Measurements from ENCODE around the gene APCDD1L.

The APCDD1L gene

DNA sequence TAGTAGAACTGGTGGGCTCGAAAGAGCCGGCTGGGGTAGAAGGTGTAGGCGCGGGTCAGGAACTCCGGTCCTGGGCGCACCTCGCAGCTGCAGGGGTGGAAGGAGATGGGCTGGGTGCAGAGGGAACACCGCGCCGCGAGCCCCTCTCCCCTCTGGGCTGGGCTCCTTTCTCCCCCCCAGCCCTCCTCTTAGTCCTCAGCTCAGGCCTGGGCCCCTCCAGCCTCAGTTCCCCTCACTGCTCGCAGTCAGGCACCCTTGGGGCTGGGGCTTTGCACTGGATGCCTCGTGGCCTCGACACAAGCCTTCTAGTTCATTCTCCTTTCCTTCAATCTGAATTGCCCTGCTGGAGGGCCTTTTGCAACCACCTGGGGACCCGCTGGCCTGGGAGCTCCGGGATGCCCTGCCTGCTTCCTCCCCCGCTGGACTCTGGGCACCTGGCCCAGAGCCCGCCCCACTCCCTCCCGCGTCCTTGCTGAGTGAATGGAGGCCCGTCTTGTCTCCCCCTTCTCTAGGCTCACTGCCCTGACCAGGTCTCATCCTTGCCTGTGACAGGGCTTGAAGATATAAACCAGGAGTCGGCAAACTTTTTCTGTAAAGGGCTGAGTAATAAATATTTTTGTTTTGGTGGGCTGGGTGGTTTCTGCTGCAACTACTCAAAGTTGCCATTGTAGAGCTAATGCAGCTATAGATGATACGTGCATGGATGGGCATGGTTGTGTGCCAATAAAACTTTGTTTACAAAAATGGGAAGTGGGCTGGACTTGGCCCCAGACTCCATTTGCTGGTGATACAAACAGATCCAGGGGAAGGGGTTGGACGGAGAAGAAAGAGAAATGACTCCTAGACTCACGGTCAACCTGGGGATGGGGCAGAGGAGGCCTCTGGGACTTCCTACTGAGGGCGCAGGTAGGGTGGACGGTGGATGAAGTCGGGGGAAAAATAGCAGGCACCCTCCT lies 47.3 kb downstream of the APCDD1L start:
- no peak for DNase-seq (ENCODE audit: low read depth in 2 of 3, low spot score in 1 of 3)

DNA sequence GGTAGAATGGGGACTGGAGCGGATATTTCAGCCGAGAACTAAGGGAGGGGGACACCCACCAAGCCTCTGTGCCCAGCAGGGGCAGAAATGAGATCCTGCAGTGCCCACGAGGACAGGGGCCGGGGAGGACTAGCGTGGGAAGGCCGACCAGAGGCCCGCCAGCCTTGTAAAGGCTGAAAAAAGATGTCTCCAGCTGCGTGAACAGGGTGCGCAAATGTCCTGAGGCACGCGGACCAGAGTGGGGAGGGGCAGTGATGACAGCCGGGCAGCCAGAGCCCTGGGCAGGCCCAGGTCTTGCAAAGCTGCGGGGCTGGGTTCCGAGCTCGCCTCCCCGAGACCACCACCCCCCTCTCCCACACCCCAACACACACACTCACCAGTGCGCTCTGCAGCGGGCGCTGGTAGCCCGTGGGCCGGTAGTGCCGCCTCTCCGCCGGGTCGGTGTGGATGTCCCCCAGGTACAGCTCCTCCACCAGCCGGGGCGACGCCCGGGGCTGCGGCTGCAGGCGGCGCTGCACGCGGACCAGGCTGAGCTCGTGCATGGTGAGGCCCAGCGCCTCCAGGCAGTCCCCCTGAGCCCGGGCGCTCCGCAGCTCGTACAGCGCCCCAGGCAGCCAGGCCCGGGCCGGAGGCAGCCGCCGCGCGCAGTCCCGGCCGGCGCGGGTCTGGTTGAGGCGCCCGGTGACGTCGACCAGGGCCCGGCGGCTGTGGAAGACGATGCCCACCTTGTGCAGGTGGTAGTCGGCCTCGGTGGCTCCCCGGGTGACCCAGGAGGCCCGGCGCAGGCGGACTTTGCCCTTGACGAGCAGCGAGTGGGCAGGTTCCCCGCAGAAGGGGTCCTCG lies 48.2 kb downstream of the APCDD1L start:
- no peak for DNase-seq (ENCODE audit: low read depth in 2 of 3, low spot score in 1 of 3)

DNA sequence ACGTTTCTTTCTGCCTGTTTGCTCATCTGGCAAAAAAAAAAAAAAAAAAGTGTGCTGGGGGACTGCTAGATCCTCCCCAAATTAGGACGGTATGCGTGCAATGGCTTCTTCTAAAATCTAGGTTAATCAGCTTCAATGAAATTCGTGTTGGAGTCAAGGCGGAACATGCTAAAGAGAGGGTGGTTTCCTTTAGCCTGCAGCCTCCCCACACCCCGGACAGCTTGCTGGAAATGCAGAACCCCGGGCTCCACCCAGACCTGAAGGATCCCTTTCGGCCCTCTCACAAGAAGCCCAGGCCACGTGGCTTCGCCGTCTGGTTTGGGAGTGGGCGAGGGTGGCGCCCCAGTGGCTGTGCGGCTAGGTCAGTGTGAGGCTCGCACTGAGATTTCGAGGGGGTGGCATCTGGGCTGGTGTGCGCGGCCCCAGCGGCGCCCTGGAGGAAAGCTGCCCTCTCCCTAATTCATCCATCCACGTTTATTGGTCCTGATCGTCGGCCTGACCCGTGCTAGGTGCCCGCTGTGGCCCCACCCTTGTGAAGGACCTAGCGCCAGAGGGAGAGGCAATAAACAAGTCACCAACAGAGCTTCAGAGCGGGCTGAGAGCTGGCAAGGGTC lies 49.0 kb downstream of the APCDD1L start:
- no peak for DNase-seq (ENCODE audit: low read depth in 2 of 3, low spot score in 1 of 3)

DNA sequence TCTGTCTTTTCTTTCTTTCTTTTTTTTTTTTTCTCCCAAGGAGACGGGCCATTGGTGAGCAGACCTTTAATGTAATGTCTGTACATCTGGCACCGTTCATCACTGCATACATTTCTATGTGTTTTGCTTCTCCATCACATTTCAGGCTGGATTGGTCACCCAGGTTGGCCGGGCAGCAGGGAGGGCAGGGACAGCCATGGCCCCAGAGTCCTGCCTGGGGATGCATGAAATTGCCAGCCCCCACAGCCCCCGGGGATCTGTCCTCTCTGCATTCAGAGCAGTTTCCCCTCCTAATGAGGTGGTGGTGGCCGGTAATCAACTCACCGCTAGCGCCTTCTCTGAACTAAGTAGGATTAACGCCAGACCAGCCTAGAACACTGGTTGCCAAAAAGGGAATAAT lies 50.4 kb downstream of the APCDD1L start:
- DNase-seq (ENCODE audit: low read depth in 2 of 3, low spot score in 1 of 3): no peak

DNA sequence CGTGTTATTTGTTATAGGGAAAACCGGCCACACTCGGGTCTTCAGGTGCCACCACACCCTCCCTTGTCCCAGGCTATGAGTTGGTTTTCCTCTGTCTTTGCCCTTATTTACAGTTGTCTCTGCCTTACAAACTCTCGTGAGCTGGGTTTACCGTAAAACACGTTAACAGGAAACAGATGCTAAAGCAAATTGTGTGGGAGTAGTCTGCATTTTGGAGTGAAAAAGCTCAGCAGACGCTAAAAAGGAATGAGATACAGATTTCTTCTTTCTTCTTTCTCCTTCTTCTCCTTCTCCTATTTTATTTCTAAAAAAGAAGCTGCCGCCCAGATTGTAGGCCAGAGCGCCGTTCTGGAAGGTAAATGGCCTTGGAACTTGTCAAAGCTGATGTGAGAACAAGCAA lies 51.9 kb downstream of the APCDD1L start:
- DNase-seq (ENCODE audit: low read depth in 2 of 3, low spot score in 1 of 3): no peak

DNA sequence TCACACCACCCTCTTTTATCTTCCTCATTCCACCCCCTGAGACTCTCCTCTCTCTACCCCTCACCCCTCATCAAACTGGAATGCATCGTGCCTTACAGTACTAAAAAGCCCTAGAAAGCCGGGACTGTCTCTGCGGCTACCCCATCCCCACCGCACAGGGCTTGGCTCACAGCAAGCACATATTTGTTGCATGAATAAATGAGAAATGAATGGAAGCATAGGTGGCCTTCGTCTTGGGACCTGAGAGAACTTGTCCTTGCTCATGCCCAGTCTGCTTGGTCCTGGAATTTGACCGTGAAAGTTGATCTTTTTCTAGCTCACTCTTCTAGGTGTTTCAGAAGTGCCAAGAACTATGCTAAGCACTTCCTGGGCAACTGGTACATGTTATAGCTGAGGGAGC lies 53.3 kb downstream of the APCDD1L start:
- DNase-seq (ENCODE audit: low read depth in 2 of 3, low spot score in 1 of 3): no peak

DNA sequence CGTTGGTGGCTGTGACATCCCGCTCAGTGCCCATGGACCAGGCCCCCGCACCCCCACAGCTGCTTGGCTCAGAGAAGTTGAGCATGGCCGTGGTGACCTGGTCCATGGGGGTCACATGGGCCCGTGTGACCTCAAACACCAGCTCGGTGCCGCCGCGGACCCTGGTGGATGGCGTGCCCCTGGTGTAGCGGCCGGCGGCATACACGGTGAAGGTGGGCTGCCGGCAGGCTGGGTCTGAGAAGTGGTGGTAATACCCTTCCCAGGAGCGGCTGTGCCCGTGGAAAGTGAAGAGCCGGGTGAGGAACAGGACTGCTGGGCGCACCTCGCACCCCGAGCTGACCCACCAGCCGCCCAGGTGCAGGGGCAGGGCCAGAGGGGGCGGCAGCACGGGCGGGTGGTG lies 54.1 kb downstream of the APCDD1L start:
- DNase-seq (ENCODE audit: low read depth in 2 of 3, low spot score in 1 of 3): no peak

DNA sequence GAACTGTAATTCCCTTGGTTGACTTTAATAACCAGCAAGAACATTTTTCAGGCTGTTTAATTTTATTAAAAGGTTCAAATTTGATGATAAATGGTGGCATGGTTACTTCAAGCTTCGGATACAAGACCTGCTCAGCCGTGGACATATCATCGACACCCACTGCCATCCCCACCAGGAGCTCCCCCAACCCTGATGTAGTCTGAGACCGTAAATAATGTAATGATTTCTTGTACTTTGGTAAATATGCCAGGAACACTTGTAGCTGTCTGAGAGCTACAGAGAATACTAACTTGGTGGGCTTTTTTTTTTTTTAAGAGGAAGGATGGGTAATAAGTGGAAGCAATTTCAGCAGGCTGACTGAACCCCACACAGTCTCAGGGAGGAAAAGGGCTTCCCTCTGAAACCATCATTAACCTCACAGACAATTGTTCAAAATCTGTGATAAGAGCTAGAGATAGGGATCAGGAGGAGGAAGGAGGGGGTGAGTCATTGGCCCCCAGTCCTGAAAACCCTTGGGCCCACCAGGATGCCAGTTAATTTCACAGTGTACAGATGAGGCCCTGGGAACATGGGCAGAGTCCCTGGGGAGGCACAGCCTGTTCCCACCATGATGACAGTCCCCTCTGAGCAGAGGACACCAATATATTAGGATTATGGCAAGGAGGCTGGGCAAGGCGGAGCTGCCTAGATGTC lies 56.0 kb downstream of the APCDD1L start:
- no peak for DNase-seq (ENCODE audit: low read depth in 2 of 3, low spot score in 1 of 3)

DNA sequence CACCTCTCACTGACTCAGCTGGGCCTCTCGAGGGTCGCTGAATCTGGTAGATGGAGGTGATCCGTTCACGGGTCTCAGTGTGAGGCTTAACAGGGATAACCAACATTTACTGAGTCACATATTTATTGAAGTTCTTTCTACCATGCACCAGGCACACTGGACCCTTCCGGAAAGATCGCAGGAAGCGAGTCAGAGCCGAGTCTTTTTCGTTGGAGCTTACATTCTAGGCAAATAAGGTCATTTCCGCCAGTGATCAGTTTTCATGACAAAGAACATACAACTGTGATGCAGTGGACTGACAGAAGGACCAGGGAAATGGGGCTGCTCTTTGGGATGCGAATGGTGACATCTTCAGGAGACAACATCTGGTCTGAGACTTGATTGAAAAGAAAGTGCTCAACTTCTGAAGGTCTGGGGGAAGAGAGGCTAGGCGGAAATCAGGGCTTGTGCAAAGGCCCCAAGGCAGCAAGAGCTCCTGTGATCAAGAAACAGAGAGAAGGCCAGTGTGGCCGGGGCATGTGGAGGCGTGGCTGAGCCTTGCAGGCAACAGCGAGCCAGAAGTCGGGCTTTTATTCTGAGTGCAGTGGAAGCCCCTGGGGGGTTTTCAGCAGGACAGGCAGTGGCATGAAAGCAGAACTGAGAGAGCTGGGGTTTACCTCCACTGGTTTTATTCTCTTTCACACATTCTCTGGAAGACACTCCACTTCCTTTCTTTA lies 56.7 kb downstream of the APCDD1L start:
- no peak for DNase-seq (ENCODE audit: low read depth in 2 of 3, low spot score in 1 of 3)

DNA sequence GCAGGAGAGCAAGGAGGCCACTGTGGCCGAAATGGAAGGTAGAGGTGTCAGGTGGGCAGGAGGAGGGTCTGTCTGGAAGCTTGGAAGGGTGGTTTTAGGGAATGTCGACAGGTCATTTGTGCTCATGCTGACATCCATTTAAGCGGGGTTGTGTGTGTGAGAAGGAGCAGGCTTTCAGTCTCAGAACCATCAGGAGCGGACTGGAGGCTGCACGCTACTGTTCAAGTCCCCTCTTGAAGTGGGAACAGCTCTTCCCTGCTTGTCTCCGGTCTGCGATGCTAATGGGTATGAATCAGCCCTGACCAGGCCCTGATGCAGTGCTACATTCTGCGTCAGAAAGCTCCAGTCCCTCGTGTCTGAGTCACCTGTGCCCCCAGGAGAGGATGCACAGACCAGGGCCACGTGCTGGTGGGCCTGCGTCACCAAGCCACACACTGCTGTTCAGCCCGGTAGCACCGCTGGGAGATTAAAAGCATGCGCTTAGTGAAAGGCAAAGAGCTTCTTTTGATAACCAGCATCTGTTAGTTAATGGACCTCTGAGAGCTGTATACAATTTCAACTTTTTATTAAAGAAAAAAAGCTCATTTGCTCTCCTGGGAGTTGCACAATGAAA lies 58.0 kb downstream of the APCDD1L start:
- no peak for DNase-seq (ENCODE audit: low read depth in 2 of 3, low spot score in 1 of 3)

DNA sequence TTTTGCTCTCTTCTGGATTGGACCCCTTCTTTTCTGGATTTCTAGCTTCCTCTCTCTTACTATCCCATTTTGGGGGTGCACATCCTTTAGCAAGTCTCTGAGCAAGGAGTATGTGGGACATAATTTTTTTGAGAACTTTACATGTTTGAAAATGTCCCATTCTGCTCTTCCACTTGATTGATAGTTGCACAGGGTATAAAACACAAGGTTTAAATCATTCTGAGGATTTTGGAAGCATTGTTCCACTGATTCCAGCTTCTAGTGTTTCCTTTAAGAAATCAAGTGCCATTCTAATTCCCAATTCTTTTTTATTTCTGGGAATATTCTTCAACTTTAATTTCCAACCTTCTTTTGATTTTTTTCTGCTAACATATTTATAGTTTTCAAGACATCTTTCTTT lies 60.7 kb downstream of the APCDD1L start:
- DNase-seq (ENCODE audit: low read depth in 2 of 3, low spot score in 1 of 3): no peak

DNA sequence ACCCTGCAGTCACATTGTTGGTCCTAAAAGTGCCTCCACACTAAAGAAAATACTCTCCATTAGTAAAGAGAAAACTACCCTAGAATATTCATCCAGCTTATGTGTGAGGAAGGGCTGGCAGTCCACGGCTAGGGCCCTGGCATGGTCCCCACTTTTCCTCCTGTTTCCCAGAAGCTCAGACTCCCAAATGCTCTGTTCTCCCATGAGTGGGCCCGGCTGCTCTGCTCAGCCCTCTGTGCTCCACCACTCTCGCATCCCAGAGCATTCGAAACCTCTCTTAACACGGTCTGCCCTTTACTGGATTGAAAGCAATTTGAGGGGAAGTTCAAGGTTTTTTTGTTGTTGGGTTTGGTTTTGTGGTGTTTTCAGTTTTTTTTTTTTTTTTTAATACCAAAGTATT lies 61.8 kb downstream of the APCDD1L start:
- DNase-seq (ENCODE audit: low read depth in 2 of 3, low spot score in 1 of 3): no peak

DNA sequence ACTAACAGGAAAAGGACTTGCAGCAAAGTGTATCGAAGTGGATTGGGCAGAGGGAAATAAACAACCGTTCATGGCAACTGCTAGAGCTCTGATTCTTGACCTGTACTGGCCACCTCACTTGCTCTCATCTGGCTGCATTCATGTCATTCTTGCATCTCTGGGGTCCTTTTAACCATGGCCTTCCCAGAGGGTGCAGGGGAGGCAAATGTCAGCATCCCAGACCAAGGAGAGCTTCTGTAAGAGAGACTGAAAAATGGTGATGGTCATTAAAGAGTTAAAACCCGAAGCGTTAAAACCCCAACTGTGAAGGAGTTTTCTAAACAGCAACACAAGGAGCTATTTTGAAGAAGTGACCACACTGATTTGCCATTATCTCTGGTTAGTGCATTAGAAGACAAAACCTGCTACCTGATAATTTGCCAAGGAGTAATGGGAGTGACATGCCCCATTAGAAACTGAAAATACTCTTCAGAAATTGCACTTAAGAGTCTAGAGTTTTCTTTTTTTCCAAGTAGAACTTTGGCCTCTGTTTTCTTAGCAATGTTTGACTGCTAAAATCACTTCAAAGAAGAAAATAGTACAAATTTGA lies 62.4 kb downstream of the APCDD1L start:
- no peak for DNase-seq (ENCODE audit: low read depth in 2 of 3, low spot score in 1 of 3)

DNA sequence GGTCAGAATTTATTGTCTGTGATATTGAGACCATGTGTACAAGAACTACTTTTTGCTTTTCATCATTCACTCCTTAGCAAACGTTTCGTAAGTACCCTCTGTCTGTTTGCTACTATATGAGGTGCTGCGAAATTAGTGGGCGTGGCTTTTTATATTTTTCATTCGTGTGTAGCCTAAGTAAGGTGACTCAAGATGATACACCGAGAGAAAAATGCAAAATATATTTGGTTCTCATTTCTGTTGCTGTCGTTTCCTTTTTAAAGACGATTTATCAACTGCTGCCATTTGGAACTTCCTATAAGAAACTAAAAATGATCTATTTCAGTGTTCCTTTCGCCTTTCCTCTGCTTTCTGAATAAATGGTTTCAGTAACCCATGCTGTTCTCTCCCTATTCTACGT lies 64.9 kb downstream of the APCDD1L start:
- no peak for DNase-seq (ENCODE audit: low read depth in 2 of 3, low spot score in 1 of 3)

DNA sequence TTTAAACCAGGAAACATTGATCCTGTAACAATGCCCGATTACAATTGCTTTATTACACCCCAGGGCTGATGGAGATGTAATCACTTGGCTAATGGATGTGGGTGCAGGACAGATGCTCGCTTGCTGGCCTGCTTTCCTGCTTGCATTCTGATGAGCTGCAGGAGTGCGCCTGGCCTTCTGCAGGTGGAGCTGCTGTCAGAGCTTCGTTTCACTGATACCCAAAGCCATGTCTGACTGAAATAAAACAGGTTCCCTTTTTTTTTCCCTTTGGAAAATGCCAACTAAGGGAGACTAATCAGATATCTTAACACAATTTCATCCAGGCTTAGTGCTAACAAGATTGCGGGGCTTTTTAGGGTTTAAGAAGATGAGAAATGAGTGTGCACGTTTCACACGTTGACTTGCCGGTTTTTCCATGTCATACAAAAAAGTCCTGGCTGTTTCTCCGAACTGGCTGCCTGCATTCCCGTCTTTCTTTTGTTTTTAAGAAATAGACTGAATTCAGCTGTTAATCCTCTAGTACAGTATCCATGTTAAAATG lies 65.4 kb downstream of the APCDD1L start:
- DNase-seq (ENCODE audit: low read depth in 2 of 3, low spot score in 1 of 3): no peak

DNA sequence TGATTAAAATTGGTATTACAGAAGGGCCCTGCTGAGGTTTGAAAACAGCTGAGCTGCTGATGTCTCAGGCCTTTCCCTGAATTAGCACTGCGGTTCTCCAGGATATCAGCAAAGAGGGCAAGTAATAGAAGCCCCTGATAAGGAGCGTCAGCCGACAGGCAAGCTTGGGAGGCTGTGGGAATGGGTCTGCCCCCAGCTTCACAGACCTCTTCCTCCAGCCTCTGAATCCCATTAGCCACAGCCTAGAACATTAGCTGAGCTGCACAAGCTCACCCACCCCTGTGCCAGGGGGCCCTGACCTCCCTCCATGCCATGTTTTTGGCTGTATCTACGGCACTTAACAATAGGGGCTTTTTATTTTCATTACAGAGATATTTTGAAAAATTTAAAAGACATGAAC lies 66.2 kb downstream of the APCDD1L start:
- DNase-seq (ENCODE audit: low read depth in 2 of 3, low spot score in 1 of 3): no peak

DNA sequence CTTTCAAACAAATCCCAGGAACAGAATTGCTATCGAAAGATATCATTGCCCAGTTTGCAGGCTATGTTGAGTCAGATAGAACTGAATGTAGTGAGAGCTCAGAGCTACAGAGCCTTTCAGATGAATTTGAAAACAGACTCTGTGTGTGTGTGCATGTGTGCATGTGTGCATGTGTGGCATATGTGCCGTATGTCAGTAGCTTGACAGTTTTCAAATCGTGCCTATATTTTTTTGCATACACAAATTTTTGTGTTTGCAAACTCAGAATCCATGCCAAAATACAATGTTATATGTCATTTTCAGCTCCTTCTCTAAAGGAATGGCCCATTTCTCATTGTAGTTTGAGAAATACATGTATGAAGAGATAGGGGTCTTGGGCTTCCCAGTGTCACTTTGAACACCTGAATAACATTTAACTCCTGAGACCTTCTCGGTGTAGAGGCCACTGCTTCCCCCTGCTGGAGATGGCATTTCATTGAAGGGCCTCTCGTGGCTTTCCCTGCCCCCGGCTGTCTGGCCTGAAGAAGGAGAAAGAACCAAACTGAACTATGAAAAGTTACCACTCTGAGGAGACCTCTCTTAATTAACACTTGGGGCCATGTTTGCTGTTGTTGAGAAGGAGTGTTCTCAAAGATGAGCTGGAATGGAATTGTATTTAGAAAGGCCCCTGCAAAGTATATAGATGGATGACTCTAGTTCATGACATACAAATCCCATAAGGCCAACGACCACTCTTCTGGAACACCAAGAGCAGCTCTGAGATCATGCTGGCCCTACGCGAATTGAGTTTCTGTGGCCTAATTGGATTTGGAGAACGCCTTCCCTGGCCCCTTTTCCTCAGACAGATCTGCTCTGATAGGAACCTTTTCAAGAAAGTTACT lies 67.4 kb downstream of the APCDD1L start:
- peak; percentile 20 to 24 (median 20) for DNase-seq (ENCODE audit: low read depth in 2 of 3, low spot score in 1 of 3)

DNA sequence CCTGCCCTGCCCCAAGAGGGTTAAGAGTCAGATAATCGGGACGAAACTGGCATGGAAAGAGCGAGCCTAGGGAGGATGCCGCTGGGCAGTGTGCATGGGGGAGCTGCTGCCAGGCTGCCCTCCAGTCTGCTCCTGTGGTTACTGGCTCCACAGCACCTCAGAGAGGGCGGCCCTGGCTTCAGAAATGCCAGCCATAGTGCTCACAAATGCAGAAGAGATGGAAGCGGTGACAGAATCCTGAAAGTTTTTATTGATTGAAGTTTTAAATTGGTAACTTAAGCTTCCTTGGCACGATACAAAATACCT lies 68.3 kb downstream of the APCDD1L start:
- no peak for DNase-seq (ENCODE audit: low read depth in 2 of 3, low spot score in 1 of 3)

Measured in stimulated activated CD4-positive, alpha-beta T cell treated with anti-CD3 and anti-CD28 coated beads, Interleukin-12 subunit alpha, Interleukin-12 subunit beta, amount 100 ng/mL, for 48 hours (primary cell).